Right lobe of liver (tissue), 4 donors: Measurements from ENCODE around the gene PAN2.

Experiments used
- POLR2A ChIP-seq: fragments of 450-650 bp; IDR thresholded peaks from one replicate; pipeline ENCODE4 v1.6.1; 2017; ENCODE audit warnings: antibody characterized with exemption, mild to moderate bottlenecking
- TF ChIP-seq, protein P1 (sequence below), 4 donors: fragments of 200-600 bp in 3 of 4; fragments of 450-650 bp in 1 of 4; IDR thresholded peaks; one replicate each; pipeline versions ENCODE4 v1.5.1 to v1.8.0; 2016 to 2022; ENCODE audit warnings: antibody characterized with exemption in 4 of 4, mild to moderate bottlenecking in 2 of 4
- donor health status: DM: no; HTN: no; CAD: no.
- donor health status: DM: no; HTN: no; CAD: no.
- donor health status: DM: no; HTN: yes; CAD: no.

DNA sequence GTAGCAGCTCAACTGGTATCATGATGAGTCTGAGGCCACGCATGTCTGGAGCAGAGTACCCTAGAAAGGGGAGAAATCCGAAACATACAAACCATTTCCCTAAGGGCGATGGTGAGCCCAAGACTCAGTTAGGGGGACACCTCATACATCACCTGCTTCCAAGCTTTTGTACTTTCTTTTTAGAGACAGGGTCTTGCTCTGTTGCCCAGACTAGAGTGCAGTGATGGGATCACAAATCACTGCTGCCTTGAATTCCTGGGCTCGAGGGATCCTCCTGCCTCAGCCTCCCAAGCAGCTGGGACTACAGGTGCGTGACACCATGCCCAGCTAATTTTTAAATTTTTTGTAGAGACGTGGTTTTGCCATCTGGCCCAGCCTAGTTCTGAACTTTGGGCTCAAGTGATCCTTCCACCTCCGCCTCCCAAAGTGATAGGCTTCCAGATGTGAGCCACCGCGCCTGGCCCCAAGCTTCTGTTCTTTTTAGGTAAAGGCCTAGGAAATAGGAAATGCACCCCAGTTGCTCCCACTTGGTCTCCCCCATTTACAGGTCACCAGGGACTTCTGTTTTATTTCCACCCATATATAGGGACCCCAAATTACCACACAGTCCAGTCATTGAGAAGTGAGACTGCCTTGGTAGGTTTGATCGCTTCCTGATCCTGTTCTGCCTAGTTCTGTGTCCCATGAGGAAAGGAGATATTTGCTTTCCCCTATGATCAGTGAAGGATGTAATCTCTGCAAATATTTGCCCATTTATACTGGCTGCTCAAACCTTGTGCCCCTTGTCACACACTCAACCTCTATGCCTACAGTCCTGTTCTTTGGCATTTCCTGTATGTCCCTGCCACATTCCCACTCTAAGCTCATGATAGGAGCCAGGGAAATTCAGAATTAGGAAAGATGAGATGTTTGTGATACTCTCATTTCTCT lies 28.6 kb upstream of the PAN2 start, which contains the start of gene APOF:
- TF ChIP-seq, protein P1, sequence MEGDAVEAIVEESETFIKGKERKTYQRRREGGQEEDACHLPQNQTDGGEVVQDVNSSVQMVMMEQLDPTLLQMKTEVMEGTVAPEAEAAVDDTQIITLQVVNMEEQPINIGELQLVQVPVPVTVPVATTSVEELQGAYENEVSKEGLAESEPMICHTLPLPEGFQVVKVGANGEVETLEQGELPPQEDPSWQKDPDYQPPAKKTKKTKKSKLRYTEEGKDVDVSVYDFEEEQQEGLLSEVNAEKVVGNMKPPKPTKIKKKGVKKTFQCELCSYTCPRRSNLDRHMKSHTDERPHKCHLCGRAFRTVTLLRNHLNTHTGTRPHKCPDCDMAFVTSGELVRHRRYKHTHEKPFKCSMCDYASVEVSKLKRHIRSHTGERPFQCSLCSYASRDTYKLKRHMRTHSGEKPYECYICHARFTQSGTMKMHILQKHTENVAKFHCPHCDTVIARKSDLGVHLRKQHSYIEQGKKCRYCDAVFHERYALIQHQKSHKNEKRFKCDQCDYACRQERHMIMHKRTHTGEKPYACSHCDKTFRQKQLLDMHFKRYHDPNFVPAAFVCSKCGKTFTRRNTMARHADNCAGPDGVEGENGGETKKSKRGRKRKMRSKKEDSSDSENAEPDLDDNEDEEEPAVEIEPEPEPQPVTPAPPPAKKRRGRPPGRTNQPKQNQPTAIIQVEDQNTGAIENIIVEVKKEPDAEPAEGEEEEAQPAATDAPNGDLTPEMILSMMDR (IDR thresholded peaks at IDR 0.05), result no peak
- peak; percentile 95 for TF ChIP-seq POLR2A
